Loucy (cell line): Measurements from ENCODE around the gene R3HDM1.

Source experiments
- H2AFZ ChIP-seq: fragments of 200-600 bp; sonication (generic); 2 replicates; pipeline ENCODE4 v1.6.0; 2016; ENCODE audit warnings: antibody characterized with exemption, mild to moderate bottlenecking, low read length, moderate library complexity
- H3F3A ChIP-seq: fragments of 200-600 bp; 2 replicates; pipeline ENCODE4 v1.6.0; 2016; ENCODE audit warnings: antibody characterized with exemption, low read depth, mild to moderate bottlenecking
- H3K27me3 ChIP-seq: fragments of 200-600 bp; sonication (generic); 2 replicates; pipeline ENCODE4 v1.6.1; 2014; ENCODE audit warnings: low read length, mild to moderate bottlenecking; ENCODE audit not compliant: insufficient read depth, poor library complexity, severe bottlenecking
- H3K36me3 ChIP-seq: fragments of 200-600 bp; sonication (generic); 2 replicates; pipeline ENCODE4 v1.6.1; 2016; ENCODE audit warnings: low read length; ENCODE audit not compliant: insufficient read depth
- H3K4me1 ChIP-seq: fragments of 200-600 bp; sonication (generic); 2 replicates; pipeline ENCODE4 v1.5.1; 2014; ENCODE audit warnings: low read length, mild to moderate bottlenecking; ENCODE audit not compliant: insufficient read depth, poor library complexity, severe bottlenecking
- H3K4me2 ChIP-seq: fragments of 200-600 bp; sonication (generic); 2 replicates; pipeline ENCODE4 v1.6.0; 2014; ENCODE audit warnings: antibody characterized with exemption, low read length, low read depth, mild to moderate bottlenecking; ENCODE audit not compliant: poor library complexity, severe bottlenecking
- H3K4me3 ChIP-seq: fragments of 200-600 bp; sonication (generic); 2 replicates; pipeline ENCODE4 v1.5.1; 2014; ENCODE audit warnings: low read length, mild to moderate bottlenecking, mixed read lengths; ENCODE audit not compliant: poor library complexity, severe bottlenecking
- H3K79me2 ChIP-seq: fragments of 200-600 bp; sonication (generic); 2 replicates; pipeline ENCODE4 v1.6.1; 2014; ENCODE audit warnings: low read length; ENCODE audit not compliant: insufficient read depth
- H3K9ac ChIP-seq: fragments of 200-600 bp; sonication (generic); 2 replicates; pipeline ENCODE4 v1.6.0; 2014; ENCODE audit warnings: mild to moderate bottlenecking, low read depth, low read length, moderate library complexity; ENCODE audit not compliant: poor library complexity, severe bottlenecking
- H3K9me2 ChIP-seq: fragments of 200-600 bp; sonication (generic); replicated peaks from 2 replicates; pipeline ENCODE4 v1.6.1; 2016; ENCODE audit warnings: low read depth, low read length, mixed read lengths
- H3K9me3 ChIP-seq: fragments of 200-600 bp; sonication (generic); 2 replicates; pipeline ENCODE4 v1.6.1; 2014; ENCODE audit warnings: mild to moderate bottlenecking, antibody characterized with exemption, low read length, low read depth; ENCODE audit not compliant: insufficient read depth
- H4K20me1 ChIP-seq: fragments of 200-600 bp; sonication (generic); 2 replicates; pipeline ENCODE4 v1.6.0; 2014; ENCODE audit warnings: antibody characterized with exemption, low read length, mild to moderate bottlenecking; ENCODE audit not compliant: insufficient read depth, poor library complexity, severe bottlenecking
- EZH2phosphoT487 ChIP-seq: fragments of 200-600 bp; IDR thresholded peaks from 2 replicates; pipeline ENCODE4 v1.6.1; 2018; ENCODE audit warnings: antibody characterized with exemption, mild to moderate bottlenecking, moderate library complexity, borderline replicate concordance
- TF ChIP-seq, protein P1 (sequence below): fragments of 200-600 bp; sonication (generic); conservative IDR thresholded peaks from 2 replicates; pipeline ENCODE4 v1.5.1; 2014; ENCODE audit warnings: mild to moderate bottlenecking, antibody characterized with exemption, low read length

The R3HDM1 gene

GRCh38 chr2:135612319-135612718, 81.0 kb downstream of the R3HDM1 start:
- Histone ChIP-seq H3K27me3 (no peaks in the 10 kb centered on the region), H3K36me3 (peaks cover 11% of the 10 kb centered on the region), H3K4me1 (no peaks in the 10 kb centered on the region), H3K9ac (no peak overlapping the region), H4K20me1 (no peaks in the 10 kb centered on the region), H3K4me3 (no peak overlapping the region), H3K4me2 (no peak overlapping the region), H3K9me2 (no peaks in the 10 kb centered on the region), H2AFZ (no peak overlapping the region), H3F3A (0 out of 2 replicates have a peak, but pooled peaks cover 6% of the 10 kb centered on the region), H3K79me2 (no peaks in the 10 kb centered on the region), H3K9me3 (no peaks in the 10 kb centered on the region)
- no peak for TF ChIP-seq EZH2phosphoT487
- TF ChIP-seq, protein P1, sequence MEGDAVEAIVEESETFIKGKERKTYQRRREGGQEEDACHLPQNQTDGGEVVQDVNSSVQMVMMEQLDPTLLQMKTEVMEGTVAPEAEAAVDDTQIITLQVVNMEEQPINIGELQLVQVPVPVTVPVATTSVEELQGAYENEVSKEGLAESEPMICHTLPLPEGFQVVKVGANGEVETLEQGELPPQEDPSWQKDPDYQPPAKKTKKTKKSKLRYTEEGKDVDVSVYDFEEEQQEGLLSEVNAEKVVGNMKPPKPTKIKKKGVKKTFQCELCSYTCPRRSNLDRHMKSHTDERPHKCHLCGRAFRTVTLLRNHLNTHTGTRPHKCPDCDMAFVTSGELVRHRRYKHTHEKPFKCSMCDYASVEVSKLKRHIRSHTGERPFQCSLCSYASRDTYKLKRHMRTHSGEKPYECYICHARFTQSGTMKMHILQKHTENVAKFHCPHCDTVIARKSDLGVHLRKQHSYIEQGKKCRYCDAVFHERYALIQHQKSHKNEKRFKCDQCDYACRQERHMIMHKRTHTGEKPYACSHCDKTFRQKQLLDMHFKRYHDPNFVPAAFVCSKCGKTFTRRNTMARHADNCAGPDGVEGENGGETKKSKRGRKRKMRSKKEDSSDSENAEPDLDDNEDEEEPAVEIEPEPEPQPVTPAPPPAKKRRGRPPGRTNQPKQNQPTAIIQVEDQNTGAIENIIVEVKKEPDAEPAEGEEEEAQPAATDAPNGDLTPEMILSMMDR, result no peak

DNA sequence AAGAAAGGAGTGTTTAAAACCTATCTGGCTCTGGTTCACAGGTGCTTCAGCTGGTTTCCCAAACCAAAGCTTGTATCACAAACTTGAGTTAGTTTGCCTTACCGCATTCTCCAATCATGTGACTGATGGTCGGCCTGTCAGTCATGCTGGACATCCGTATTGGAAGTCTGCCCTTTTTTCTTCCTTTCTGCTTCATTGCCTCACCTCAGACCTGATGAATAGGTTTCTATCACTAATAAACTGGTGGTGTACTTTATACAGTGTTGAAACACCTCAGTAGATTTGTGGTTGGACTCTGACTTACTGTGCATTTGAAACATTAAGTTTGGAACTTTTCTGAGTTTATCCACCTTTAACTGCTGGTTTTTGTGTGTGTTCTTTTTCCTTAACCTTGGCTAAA, 84.1 kb downstream of the R3HDM1 start:
- H3K9me2 ChIP-seq, result no peaks in the 10 kb centered on the region

DNA sequence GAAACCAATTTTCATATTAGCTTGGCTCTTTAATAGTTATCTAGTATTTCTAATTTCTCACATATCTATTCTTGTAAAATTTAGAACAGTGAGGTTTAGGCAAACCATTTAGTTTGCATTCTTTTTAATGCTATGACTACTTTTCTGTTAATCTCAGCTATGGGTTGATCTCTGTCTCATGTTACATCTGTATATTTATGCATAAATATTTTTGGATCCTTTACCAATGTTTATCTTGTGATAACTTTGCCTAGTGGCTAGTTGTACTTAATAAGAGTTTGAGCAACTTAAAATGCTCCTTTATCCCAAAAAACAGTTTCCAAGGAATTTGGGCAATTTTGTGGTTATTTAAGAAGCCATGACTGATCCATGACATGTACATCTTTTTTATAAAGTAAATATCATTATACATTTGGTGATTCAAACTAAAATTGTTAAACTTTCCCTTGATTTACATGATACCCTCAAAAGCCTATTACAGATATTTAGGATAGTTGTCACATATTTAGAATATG, 86.3 kb downstream of the R3HDM1 start:
- H3K27me3 ChIP-seq, result no peaks in the 10 kb centered on the region
- H3K9me2 ChIP-seq, result no peaks in the 10 kb centered on the region
- H3K9me3 ChIP-seq, result no peaks in the 10 kb centered on the region
- TF ChIP-seq, protein P1, result no peak
- no peak for TF ChIP-seq EZH2phosphoT487
- peaks cover 19% of the 10 kb centered on the region for H3K36me3 ChIP-seq
- H4K20me1 ChIP-seq, result no peaks in the 10 kb centered on the region
- H3K9ac ChIP-seq, result no peak overlapping the region
- no peak overlapping the region for H3K4me3 ChIP-seq
- H2AFZ ChIP-seq, result no peak overlapping the region
- H3F3A ChIP-seq, result no peaks in the 10 kb centered on the region
- H3K79me2 ChIP-seq, result no peaks in the 10 kb centered on the region
- H3K4me1 ChIP-seq, result no peaks in the 10 kb centered on the region
- no peak overlapping the region for H3K4me2 ChIP-seq

More for the DNA sequence above, 84.1 kb downstream of the R3HDM1 start:
- H3K4me2 ChIP-seq, result no peak overlapping the region
- no peaks in the 10 kb centered on the region for H3K4me1 ChIP-seq
- no peaks in the 10 kb centered on the region for H3K9me3 ChIP-seq
- H3K9ac ChIP-seq, result no peak overlapping the region
- no peaks in the 10 kb centered on the region for H3K27me3 ChIP-seq
- no peak for TF ChIP-seq EZH2phosphoT487
- TF ChIP-seq, protein P1, result no peak
- H2AFZ ChIP-seq, result no peak overlapping the region
- peaks cover 8% of the 10 kb centered on the region; the same call in 1 of the 2 replicates for H3K36me3 ChIP-seq
- H3K79me2 ChIP-seq, result no peaks in the 10 kb centered on the region
- H4K20me1 ChIP-seq, result no peaks in the 10 kb centered on the region
- no peak overlapping the region for H3K4me3 ChIP-seq
- H3F3A ChIP-seq, result no peaks in the 10 kb centered on the region
